HEK293 (cell line): ENCODE data around the gene SPDL1.

ENCODE experiments used
- CTCF ChIA-PET: fragments of 350-600 bp; formaldehyde crosslinking; extraction: SDS; loops from one replicate; lab custom pipeline; 2021; ENCODE audit warnings: antibody characterized with exemption; lab: Yijun Ruan, JAX
- POLR2A ChIA-PET: fragments of 300-600 bp; formaldehyde crosslinking; extraction: SDS; loops from one replicate; lab custom pipeline; 2020; ENCODE audit warnings: antibody characterized with exemption, inconsistent platforms; lab: Yijun Ruan, JAX
- H3K27ac ChIP-seq: fragments of 200-500 bp; sonication (Bioruptor generic); 2 replicates; pipeline ENCODE4 v1.5.1; 2014; ENCODE audit warnings: low read depth, low read length, control low read depth, inconsistent platforms; ENCODE audit errors: extremely low read depth
- H3K36me3 ChIP-seq, 2 experiments: fragments of 200-500 bp in 1 of 2; sonication (Bioruptor generic) in 1 of 2; 1 replicate in 1 of 2; 2 replicates in 1 of 2; pipeline ENCODE4 v1.5.1; 2014 to 2017; ENCODE audit warnings: inconsistent platforms in 2 of 2, low read length in 2 of 2; ENCODE audit not compliant: control insufficient read depth in 2 of 2, insufficient read depth in 1 of 2
- H3K4me1 ChIP-seq: fragments of 200-500 bp; sonication (Bioruptor generic); 2 replicates; pipeline ENCODE4 v1.5.1; 2014; ENCODE audit warnings: mild to moderate bottlenecking, low read length, inconsistent platforms; ENCODE audit not compliant: control insufficient read depth, insufficient read depth
- H3K4me3 ChIP-seq: 2 replicates; pipeline ENCODE4 v1.5.1; 2011; ENCODE audit warnings: low read depth, mild to moderate bottlenecking, control low read depth, low read length, moderate library complexity
- H3K9me3 ChIP-seq: fragments of 200-500 bp; sonication (Bioruptor generic); 2 replicates; pipeline ENCODE4 v1.5.1; 2014; ENCODE audit warnings: low read depth, low read length, inconsistent platforms; ENCODE audit not compliant: control insufficient read depth, insufficient read depth
- BCL11B ChIP-seq: fragments of 450-650 bp; formaldehyde crosslinking; IDR thresholded peaks from 2 replicates; pipeline ENCODE4 v1.5.1; 2016; ENCODE audit warnings: low read depth, missing biosample characterization, missing genetic modification characterization
- FEZF1 ChIP-seq: fragments of 450-650 bp; formaldehyde crosslinking; IDR thresholded peaks from 2 replicates; pipeline ENCODE4 v1.5.1; 2016; ENCODE audit warnings: missing biosample characterization, missing genetic modification characterization
- MYNN ChIP-seq: fragments of 450-650 bp; formaldehyde crosslinking; IDR thresholded peaks from 2 replicates; pipeline ENCODE4 v1.5.1; 2016; ENCODE audit warnings: missing biosample characterization, missing genetic modification characterization, borderline replicate concordance
- OVOL3 ChIP-seq: fragments of 450-650 bp; formaldehyde crosslinking; IDR thresholded peaks from 2 replicates; pipeline ENCODE4 v1.5.1; 2016; ENCODE audit warnings: missing biosample characterization, missing genetic modification characterization
- SETDB1 ChIP-seq: IDR thresholded peaks from one replicate; pipeline ENCODE4 v1.6.1; 2017; ENCODE audit warnings: mild to moderate bottlenecking, low read length, moderate library complexity, mixed read lengths; ENCODE audit not compliant: insufficient read length
- SP7 ChIP-seq: fragments of 450-650 bp; formaldehyde crosslinking; IDR thresholded peaks from 2 replicates; pipeline ENCODE4 v1.5.1; 2016; ENCODE audit warnings: missing biosample characterization, missing genetic modification characterization
- ZBTB20 ChIP-seq: fragments of 450-650 bp; formaldehyde crosslinking; IDR thresholded peaks from 2 replicates; pipeline ENCODE4 v1.5.1; 2016; ENCODE audit warnings: missing biosample characterization, missing genetic modification characterization
- ZBTB21 ChIP-seq: fragments of 450-650 bp; formaldehyde crosslinking; IDR thresholded peaks from 2 replicates; pipeline ENCODE4 v1.5.1; 2017; ENCODE audit warnings: missing biosample characterization, missing genetic modification characterization
- ZFHX2 ChIP-seq: fragments of 450-650 bp; formaldehyde crosslinking; conservative IDR thresholded peaks from 2 replicates; pipeline ENCODE4 v1.5.1; 2016; ENCODE audit warnings: missing biosample characterization, missing genetic modification characterization
- ZNF112 ChIP-seq: fragments of 450-650 bp; formaldehyde crosslinking; IDR thresholded peaks from 2 replicates; pipeline ENCODE4 v1.5.0; 2017; ENCODE audit warnings: missing biosample characterization, missing genetic modification characterization
- ZNF169 ChIP-seq: fragments of 450-650 bp; formaldehyde crosslinking; IDR thresholded peaks from 2 replicates; pipeline ENCODE4 v1.5.1; 2016; ENCODE audit warnings: missing biosample characterization, missing genetic modification characterization
- ZNF311 ChIP-seq: fragments of 450-650 bp; formaldehyde crosslinking; IDR thresholded peaks from 2 replicates; pipeline ENCODE4 v1.5.1; 2017; ENCODE audit warnings: missing biosample characterization, missing genetic modification characterization, borderline replicate concordance
- ZNF423 ChIP-seq: fragments of 450-650 bp; formaldehyde crosslinking; IDR thresholded peaks from 2 replicates; pipeline ENCODE4 v1.5.1; 2016; ENCODE audit warnings: missing biosample characterization, missing genetic modification characterization
- ZNF473 ChIP-seq: fragments of 450-650 bp; formaldehyde crosslinking; IDR thresholded peaks from 2 replicates; pipeline ENCODE4 v1.5.1; 2017; ENCODE audit warnings: missing biosample characterization, missing genetic modification characterization
- ZNF48 ChIP-seq: fragments of 450-650 bp; formaldehyde crosslinking; IDR thresholded peaks from 2 replicates; pipeline ENCODE4 v1.5.1; 2016; ENCODE audit warnings: missing biosample characterization, missing genetic modification characterization
- ZNF514 ChIP-seq: fragments of 450-650 bp; formaldehyde crosslinking; IDR thresholded peaks from 2 replicates; pipeline ENCODE4 v1.5.1; 2016; ENCODE audit warnings: missing biosample characterization, missing genetic modification characterization
- ZNF707 ChIP-seq: fragments of 450-650 bp; formaldehyde crosslinking; IDR thresholded peaks from 2 replicates; pipeline ENCODE4 v1.5.1; 2016; ENCODE audit warnings: missing biosample characterization, missing genetic modification characterization
- ZNF776 ChIP-seq: fragments of 450-650 bp; formaldehyde crosslinking; IDR thresholded peaks from 2 replicates; pipeline ENCODE4 v1.5.0; 2017; ENCODE audit warnings: missing biosample characterization, missing genetic modification characterization, borderline replicate concordance
- TF ChIP-seq, protein P1 (sequence below): fragments of 450-650 bp; formaldehyde crosslinking; conservative IDR thresholded peaks from 2 replicates; pipeline ENCODE4 v1.5.1; 2016; ENCODE audit warnings: low read depth, missing biosample characterization, missing genetic modification characterization
- TF ChIP-seq, protein P2 (sequence below): fragments of 450-650 bp; formaldehyde crosslinking; IDR thresholded peaks from 2 replicates; pipeline ENCODE4 v1.5.1; 2016; ENCODE audit warnings: missing biosample characterization, missing genetic modification characterization
- TF ChIP-seq, protein P3 (sequence below): fragments of 450-650 bp; formaldehyde crosslinking; IDR thresholded peaks from 2 replicates; pipeline ENCODE4 v1.5.1; 2016; ENCODE audit warnings: missing biosample characterization, missing genetic modification characterization

Gene SPDL1

DNA sequence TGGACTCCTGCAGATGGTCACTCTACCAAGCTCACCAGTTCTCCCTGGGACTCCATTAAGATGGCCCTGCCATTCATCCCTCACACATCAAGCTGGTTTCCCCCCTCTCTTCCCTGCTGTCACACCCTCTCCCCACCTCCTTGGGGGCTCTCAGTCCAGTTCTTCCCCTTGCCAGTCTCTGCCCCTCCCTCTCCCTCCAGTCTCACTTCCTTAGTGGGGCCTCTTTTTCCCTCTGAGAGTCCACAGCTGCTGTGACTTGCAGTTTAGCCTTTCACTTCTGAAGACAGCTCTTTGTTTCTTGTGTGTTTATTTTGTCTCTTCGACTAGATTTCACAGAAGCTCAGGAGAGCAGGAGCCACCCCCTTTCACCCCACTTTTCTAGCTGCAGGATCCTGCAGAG, 64.0 kb downstream of the SPDL1 start (continued):
- TF ChIP-seq, protein P1, sequence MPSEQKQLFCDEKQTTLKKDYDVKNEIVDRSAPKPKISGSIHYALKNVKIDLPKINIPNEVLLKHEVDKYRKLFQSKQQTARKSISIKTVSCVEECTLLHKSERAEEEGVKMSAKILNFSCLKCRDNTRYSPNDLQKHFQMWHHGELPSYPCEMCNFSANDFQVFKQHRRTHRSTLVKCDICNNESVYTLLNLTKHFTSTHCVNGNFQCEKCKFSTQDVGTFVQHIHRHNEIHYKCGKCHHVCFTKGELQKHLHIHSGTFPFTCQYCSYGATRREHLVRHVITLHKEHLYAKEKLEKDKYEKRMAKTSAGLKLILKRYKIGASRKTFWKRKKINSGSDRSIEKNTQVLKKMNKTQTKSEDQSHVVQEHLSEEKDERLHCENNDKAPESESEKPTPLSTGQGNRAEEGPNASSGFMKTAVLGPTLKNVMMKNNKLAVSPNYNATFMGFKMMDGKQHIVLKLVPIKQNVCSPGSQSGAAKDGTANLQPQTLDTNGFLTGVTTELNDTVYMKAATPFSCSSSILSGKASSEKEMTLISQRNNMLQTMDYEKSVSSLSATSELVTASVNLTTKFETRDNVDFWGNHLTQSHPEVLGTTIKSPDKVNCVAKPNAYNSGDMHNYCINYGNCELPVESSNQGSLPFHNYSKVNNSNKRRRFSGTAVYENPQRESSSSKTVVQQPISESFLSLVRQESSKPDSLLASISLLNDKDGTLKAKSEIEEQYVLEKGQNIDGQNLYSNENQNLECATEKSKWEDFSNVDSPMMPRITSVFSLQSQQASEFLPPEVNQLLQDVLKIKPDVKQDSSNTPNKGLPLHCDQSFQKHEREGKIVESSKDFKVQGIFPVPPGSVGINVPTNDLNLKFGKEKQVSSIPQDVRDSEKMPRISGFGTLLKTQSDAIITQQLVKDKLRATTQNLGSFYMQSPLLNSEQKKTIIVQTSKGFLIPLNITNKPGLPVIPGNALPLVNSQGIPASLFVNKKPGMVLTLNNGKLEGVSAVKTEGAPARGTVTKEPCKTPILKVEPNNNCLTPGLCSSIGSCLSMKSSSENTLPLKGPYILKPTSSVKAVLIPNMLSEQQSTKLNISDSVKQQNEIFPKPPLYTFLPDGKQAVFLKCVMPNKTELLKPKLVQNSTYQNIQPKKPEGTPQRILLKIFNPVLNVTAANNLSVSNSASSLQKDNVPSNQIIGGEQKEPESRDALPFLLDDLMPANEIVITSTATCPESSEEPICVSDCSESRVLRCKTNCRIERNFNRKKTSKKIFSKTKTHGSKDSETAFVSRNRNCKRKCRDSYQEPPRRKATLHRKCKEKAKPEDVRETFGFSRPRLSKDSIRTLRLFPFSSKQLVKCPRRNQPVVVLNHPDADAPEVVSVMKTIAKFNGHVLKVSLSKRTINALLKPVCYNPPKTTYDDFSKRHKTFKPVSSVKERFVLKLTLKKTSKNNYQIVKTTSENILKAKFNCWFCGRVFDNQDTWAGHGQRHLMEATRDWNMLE (tag by site-specific recombination) = no peak
- TF ChIP-seq, all 188 proteins: peak for 0

DNA sequence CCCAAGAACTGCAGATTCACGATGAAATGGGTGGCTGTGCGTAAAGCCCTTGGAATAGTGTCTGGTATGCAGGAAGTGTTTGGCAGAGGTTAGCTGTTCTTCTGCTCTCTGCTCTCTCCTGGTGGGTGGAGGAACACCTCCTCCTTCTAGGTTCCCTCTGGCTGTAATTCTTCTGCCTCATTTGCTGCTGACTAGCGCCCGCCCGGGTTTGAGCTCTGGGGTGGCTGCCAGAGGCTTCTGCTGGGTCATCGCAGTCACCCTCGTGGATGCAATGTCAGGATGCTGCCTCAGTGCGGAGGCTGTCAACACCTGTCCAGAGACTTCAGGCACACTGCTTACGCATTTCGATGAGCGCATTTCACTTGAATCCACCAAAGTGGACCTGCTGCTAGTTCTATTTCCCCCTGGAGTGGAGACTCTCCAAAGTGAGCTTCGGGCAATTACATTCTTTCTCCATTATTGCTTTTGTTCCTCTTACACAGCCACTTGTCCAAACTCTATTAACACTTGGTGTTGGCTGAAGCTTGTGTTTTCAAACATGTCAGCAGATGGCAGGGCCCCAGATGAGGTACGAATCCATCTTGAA, 65.2 kb downstream of the SPDL1 start:
- Histone ChIP-seq H3K36me3 (no peaks in the 10 kb centered on the region), H3K9me3 (no peaks in the 10 kb centered on the region), H3K4me1 (no peaks in the 10 kb centered on the region), H3K4me3 (no peak overlapping the region), H3K27ac (no peak overlapping the region)
- ChIA-PET POLR2A (interaction anchor here (0.6 kb wide), 1 partner anchor 192 kb away, joined by 5 read pairs; no protein-coding TSS in a partner anchor), CTCF (no interaction called here)
- TF ChIP-seq ZFHX2 (tag by site-specific recombination) (peak; percentile 13; the same call in 1 of the 2 replicates), OVOL3 (tag by site-specific recombination) (no peak)

DNA sequence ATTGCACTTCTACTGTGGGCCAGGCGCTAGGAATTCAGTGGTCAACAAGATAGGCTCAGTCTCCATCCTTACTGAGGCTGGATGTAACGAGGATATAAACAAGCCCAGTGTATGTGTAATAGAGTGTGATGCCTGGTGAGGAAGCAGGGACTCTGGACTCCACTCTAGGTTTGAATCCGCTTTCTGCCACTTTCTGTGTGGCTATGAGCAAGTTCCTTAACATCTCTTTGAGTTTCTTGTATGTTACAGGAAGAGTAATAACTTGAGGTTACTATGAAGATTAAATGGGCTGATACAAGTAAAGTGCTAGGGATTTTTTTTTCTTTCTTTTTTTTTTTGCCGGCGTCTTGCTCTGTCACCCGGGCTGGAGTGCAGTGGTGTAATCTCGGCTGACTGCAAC, 65.9 kb downstream of the SPDL1 start:
- no peak overlapping the region for H3K27ac ChIP-seq
- TF ChIP-seq FEZF1 (tag by site-specific recombination) (no peak), ZNF48 (no peak), MYNN (no peak), ZNF311 (tag by site-specific recombination) (no peak), ZNF423 (tag by site-specific recombination) (no peak), BCL11B (tag by site-specific recombination) (no peak), SETDB1 (no peak), ZNF707 (no peak)
- TF ChIP-seq, protein P2, sequence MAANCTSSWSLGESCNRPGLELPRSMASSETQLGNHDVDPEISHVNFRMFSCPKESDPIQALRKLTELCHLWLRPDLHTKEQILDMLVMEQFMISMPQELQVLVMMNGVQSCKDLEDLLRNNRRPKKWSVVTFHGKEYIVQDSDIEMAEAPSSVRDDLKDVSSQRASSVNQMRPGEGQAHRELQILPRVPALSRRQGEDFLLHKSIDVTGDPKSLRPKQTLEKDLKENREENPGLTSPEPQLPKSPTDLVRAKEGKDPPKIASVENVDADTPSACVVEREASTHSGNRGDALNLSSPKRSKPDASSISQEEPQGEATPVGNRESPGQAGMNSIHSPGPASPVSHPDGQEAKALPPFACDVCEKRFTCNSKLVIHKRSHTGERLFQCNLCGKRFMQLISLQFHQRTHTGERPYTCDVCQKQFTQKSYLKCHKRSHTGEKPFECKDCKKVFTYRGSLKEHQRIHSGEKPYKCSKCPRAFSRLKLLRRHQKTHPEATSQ (tag by site-specific recombination) = no peak
- TF ChIP-seq, all 188 proteins: peak for 0
- Histone ChIP-seq H3K36me3 (no peaks in the 10 kb centered on the region), H3K4me1 (no peaks in the 10 kb centered on the region), H3K4me3 (no peak overlapping the region), H3K9me3 (no peaks in the 10 kb centered on the region)
- CTCF ChIA-PET = no interaction called here
- POLR2A ChIA-PET = no interaction called here

DNA sequence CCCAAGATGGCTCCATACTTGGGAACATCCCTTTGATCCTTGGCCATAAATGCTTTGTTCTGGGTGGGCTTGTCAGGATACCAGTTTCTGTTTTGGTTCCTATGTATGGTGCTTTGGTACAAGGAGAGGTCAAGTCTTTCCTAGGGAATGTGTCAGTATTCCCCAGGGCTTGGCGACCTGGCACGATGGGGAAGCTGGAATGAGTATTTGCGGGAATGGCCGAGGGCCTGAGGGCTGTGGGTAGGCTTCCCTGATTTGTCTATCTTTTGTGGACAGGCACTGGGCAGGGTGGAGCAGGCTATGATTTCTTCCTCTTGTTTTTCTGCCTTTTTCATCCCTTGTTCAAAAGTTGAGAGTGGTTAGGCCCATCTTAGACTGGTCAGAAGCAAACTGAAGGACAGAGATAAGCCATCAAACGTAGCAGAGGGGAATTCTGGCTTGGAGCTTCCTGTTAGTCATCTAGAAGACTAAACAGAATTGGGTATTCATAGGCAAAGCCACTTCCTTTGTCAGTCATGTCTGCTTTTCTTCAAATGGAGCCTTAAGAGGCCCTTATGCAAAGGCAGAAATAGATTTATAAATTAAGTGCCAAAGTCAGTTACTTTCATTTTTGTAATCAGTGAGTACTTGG, 67.2 kb downstream of the SPDL1 start:
- ChIA-PET CTCF (no interaction called here), POLR2A (no interaction called here)
- no peaks in the 10 kb centered on the region for H3K36me3 ChIP-seq
- H3K4me3 ChIP-seq = no peak overlapping the region
- H3K27ac ChIP-seq = no peak overlapping the region
- H3K9me3 ChIP-seq = no peaks in the 10 kb centered on the region
- no peaks in the 10 kb centered on the region for H3K4me1 ChIP-seq
- TF ChIP-seq, protein P3, sequence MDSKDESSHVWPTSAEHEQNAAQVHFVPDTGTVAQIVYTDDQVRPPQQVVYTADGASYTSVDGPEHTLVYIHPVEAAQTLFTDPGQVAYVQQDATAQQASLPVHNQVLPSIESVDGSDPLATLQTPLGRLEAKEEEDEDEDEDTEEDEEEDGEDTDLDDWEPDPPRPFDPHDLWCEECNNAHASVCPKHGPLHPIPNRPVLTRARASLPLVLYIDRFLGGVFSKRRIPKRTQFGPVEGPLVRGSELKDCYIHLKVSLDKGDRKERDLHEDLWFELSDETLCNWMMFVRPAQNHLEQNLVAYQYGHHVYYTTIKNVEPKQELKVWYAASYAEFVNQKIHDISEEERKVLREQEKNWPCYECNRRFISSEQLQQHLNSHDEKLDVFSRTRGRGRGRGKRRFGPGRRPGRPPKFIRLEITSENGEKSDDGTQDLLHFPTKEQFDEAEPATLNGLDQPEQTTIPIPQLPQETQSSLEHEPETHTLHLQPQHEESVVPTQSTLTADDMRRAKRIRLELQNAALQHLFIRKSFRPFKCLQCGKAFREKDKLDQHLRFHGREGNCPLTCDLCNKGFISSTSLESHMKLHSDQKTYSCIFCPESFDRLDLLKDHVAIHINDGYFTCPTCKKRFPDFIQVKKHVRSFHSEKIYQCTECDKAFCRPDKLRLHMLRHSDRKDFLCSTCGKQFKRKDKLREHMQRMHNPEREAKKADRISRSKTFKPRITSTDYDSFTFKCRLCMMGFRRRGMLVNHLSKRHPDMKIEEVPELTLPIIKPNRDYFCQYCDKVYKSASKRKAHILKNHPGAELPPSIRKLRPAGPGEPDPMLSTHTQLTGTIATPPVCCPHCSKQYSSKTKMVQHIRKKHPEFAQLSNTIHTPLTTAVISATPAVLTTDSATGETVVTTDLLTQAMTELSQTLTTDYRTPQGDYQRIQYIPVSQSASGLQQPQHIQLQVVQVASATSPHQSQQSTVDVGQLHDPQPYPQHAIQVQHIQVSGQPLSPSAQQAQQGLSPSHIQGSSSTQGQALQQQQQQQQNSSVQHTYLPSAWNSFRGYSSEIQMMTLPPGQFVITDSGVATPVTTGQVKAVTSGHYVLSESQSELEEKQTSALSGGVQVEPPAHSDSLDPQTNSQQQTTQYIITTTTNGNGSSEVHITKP = no peak
- TF ChIP-seq ZNF776 (tag by site-specific recombination) (no peak), ZNF473 (no peak), SP7 (tag by site-specific recombination) (no peak), ZBTB21 (tag by site-specific recombination) (no peak), ZNF169 (no peak), ZNF514 (tag by site-specific recombination) (no peak), ZNF112 (tag by site-specific recombination) (no peak), ZBTB20 (tag by site-specific recombination) (no peak)
